MM.1S (cell line): ENCODE data around the gene BAZ1A.

Experiments used
- EZH2 ChIP-seq: fragments of 300-600 bp; sonication (generic); optimal IDR thresholded peaks from 2 replicates; pipeline ENCODE3; 2017; ENCODE audit warnings: low read depth, mild to moderate bottlenecking, antibody characterized with exemption, low read length, mixed read lengths
- EZH2phosphoT487 ChIP-seq: fragments of 300-600 bp; sonication (generic); IDR thresholded peaks from 2 replicates; pipeline ENCODE4 v1.6.1; 2018; ENCODE audit warnings: antibody characterized with exemption, low read length
- TF ChIP-seq, protein P1 (sequence below): fragments of 300-600 bp; sonication (generic); IDR thresholded peaks from 2 replicates; pipeline ENCODE4 v1.5.1; 2016; ENCODE audit warnings: antibody characterized with exemption, low read length, mixed read lengths

DNA sequence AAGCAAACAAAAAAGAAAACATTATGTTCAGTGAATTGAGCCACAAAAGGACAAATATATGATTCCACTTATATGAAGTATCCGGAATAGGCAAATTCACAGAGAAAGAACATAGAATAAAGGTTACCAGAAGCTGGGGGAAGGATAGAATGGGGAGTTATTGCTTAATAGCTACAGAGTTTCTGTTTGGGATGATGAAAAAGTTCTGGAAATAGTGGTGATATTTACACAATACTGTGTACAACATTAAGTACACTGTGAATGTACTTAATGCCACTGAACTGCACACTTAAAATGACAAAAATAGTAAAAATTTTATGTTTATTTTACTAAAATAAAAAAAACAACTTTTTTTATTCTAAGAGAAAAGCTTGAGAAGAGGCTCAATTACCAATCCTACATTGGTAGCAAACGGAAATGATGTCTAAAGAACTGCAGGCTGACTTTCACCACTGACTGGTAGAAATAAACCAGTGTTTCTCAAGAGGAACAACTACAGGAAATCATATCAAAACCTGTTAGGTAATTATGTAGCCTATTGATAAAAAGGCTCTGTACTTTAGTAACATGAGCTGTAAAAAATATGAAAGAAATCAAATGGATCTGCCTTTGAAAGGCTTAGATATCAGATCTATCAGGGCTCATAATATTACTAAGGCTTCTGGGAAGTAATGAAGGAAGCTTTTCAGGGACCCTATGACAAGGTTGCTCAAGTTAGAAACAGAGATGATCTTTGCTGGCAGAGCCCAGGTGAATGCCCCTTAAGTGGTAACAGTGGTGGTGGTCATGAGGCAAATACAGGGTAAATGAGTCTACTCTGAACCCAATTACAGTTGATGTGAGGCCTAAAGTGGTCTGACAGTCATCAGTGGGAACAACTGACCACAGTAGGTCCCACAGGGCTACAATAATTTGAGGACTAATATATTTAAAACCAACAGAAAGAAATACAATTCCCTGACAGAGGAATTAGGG is 41.3 kb downstream of the BAZ1A start:
- TF ChIP-seq EZH2, result no peak
- TF ChIP-seq, protein P1, sequence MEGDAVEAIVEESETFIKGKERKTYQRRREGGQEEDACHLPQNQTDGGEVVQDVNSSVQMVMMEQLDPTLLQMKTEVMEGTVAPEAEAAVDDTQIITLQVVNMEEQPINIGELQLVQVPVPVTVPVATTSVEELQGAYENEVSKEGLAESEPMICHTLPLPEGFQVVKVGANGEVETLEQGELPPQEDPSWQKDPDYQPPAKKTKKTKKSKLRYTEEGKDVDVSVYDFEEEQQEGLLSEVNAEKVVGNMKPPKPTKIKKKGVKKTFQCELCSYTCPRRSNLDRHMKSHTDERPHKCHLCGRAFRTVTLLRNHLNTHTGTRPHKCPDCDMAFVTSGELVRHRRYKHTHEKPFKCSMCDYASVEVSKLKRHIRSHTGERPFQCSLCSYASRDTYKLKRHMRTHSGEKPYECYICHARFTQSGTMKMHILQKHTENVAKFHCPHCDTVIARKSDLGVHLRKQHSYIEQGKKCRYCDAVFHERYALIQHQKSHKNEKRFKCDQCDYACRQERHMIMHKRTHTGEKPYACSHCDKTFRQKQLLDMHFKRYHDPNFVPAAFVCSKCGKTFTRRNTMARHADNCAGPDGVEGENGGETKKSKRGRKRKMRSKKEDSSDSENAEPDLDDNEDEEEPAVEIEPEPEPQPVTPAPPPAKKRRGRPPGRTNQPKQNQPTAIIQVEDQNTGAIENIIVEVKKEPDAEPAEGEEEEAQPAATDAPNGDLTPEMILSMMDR, result no peak
- TF ChIP-seq EZH2phosphoT487, result no peak
